Measurements from ENCODE around the gene GRK7.

GRCh38 chr3:141738022-141738890 is 25.0 kb upstream of the GRK7 start, which contains the start of gene RNF7:
- TF ChIP-seq CTCF (IDR thresholded peaks at IDR 0.05; ENCODE audit: low read depth, low read length): peak; percentile 66
- TF ChIP-seq EZH2phosphoT487 (IDR thresholded peaks at IDR 0.05; ENCODE audit: low read depth): no peak
